HepG2 (cell line): Measurements from ENCODE around the gene CDH13. TPM values are rescaled to one million over a fixed set of nuclear protein-coding genes. Genes with fewer than 3 reads are reported as not detected.

ENCODE experiments used
- ATAC-seq: fragments of 200-7000 bp; cut with Tn5 transposase; 3 replicates; pipeline ENCODE4 v1.9.1; 2020; ENCODE audit warnings: mild to moderate bottlenecking, moderate library complexity
- BruUV-seq: library from RNA; stranded (reverse); fragments of 400-500 nt; replicated peaks from 2 replicates; lab custom pipeline; 2021; lab: Mats Ljungman, UMichigan
- CTCF ChIA-PET: fragments of 300-600 bp; formaldehyde crosslinking; extraction: SDS; loops from one replicate; lab custom pipeline; 2021; ENCODE audit warnings: low total read pairs, inconsistent platforms, low intra/inter-chr PET ratio; lab: Yijun Ruan, JAX
- POLR2A ChIA-PET: fragments of 350-600 bp; sonication (Branson Sonifier 250); formaldehyde crosslinking; loops from one replicate; lab custom pipeline; 2020; ENCODE audit warnings: antibody characterized with exemption, inconsistent platforms; lab: Yijun Ruan, JAX
- DNase-seq: peaks from one replicate; pipeline ENCODE4 v3.0.0-alpha.2; 2015; ENCODE audit warnings: low spot score
- FAIRE-seq: peaks from 3 replicates; lab custom pipeline; 2011; peaks lifted over from hg19 to GRCh38; lab: Jason Lieb, UNC
- H2AFZ ChIP-seq: one replicate; pipeline ENCODE4 v1.6.1; 2011; ENCODE audit warnings: low read length, inconsistent platforms
- H3K27ac ChIP-seq: fragments of 300-600 bp; 3 replicates; pipeline ENCODE4 v1.8.0; 2011; ENCODE audit warnings: mixed run types, mild to moderate bottlenecking, mixed read lengths, low read length, inconsistent platforms; ENCODE audit not compliant: insufficient read depth; ENCODE audit errors: extremely low read length
- H3K27me3 ChIP-seq, 2 experiments: fragments of 200-600 bp in 1 of 2; 2 replicates in 1 of 2; 3 replicates in 1 of 2; pipeline versions ENCODE4 v1.6.0 to v1.8.0; 2011; ENCODE audit warnings: low read length in 2 of 2, mild to moderate bottlenecking in 2 of 2, moderate library complexity in 2 of 2, inconsistent platforms in 1 of 2; ENCODE audit not compliant: insufficient read depth in 2 of 2, control insufficient read depth in 1 of 2
- H3K36me3 ChIP-seq, 2 experiments: fragments of 200-600 bp in 1 of 2; replicated peaks in 1 of 2; 2 replicates in 1 of 2; 3 replicates in 1 of 2; pipeline versions ENCODE4 v1.5.1 to v1.8.0; 2011; ENCODE audit warnings: low read length in 2 of 2, inconsistent platforms in 1 of 2; ENCODE audit not compliant: insufficient read depth in 2 of 2, control insufficient read depth in 1 of 2
- H3K4me1 ChIP-seq: 2 replicates; pipeline ENCODE4 v1.5.1; 2012; ENCODE audit warnings: low read length, inconsistent platforms; ENCODE audit not compliant: insufficient read depth
- H3K4me2 ChIP-seq: 2 replicates; pipeline ENCODE4 v1.6.0; 2011; ENCODE audit warnings: low read depth, low read length, inconsistent platforms
- H3K4me3 ChIP-seq, 3 experiments: fragments of 200-600 bp in 1 of 3; sonication (generic), shearing (Covaris generic) in 1 of 3; replicated peaks in 1 of 3; 2 replicates each; pipeline ENCODE4 v1.5.1; 2011 to 2016; ENCODE audit warnings: low read length in 3 of 3, inconsistent platforms in 2 of 3, low read depth in 2 of 3, mild to moderate bottlenecking in 2 of 3, control low read depth in 1 of 3, mixed read lengths in 1 of 3; ENCODE audit not compliant: insufficient read depth in 1 of 3
- H3K79me2 ChIP-seq: one replicate; pipeline ENCODE4 v1.6.1; 2011; ENCODE audit warnings: low read length, inconsistent platforms; ENCODE audit not compliant: insufficient read depth
- H3K9ac ChIP-seq: 2 replicates; pipeline ENCODE4 v1.6.0; 2011; ENCODE audit warnings: mild to moderate bottlenecking, low read depth, low read length, inconsistent platforms; ENCODE audit not compliant: insufficient read depth
- H3K9me3 ChIP-seq: 2 replicates; pipeline ENCODE4 v1.5.1; 2012; ENCODE audit warnings: mild to moderate bottlenecking, low read length
- H4K20me1 ChIP-seq: 2 replicates; pipeline ENCODE4 v1.6.0; 2011; ENCODE audit warnings: inconsistent platforms, mild to moderate bottlenecking, low read length, moderate library complexity; ENCODE audit not compliant: insufficient read depth
- DR1 ChIP-seq: sonication (generic); formaldehyde crosslinking; IDR thresholded peaks from 2 replicates; pipeline ENCODE4 v1.8.0; 2021; ENCODE audit warnings: mild to moderate bottlenecking, missing genetic modification reagents, inconsistent platforms
- KDM2A ChIP-seq: sonication (generic); formaldehyde crosslinking; IDR thresholded peaks from 2 replicates; pipeline ENCODE4 v1.4.0; 2020; ENCODE audit warnings: low read depth, missing genetic modification reagents, borderline replicate concordance
- TBX2 ChIP-seq: sonication (generic); formaldehyde crosslinking; IDR thresholded peaks from 2 replicates; pipeline ENCODE4 v1.5.0; 2020; ENCODE audit warnings: missing genetic modification reagents, mild to moderate bottlenecking, borderline replicate concordance
- ZNF839 ChIP-seq: sonication (generic); formaldehyde crosslinking; IDR thresholded peaks from 2 replicates; pipeline ENCODE4 v1.4.0; 2020; ENCODE audit warnings: missing genetic modification reagents, mild to moderate bottlenecking, borderline replicate concordance
- WGBS: methylation state at CpG from one replicate; pipeline ENCODE4 v1.1.6; 2017; ENCODE audit warnings: low lambda C conversion rate; 5-methylcytosine and 5-hydroxymethylcytosine counted together
- in situ Hi-C: cut with HindIII; loops from 2 replicates; pipeline ENCODE4 v1.10.0; 2017; ENCODE audit warnings: low pct_unique_long_range_greater_than_20kb; ENCODE audit not compliant: extremely low pct_ligation_motif_present
- intact Hi-C: fragments of 100-400 bp; cut with micrococcal nuclease; formaldehyde crosslinking; loops from one replicate; pipeline ENCODE4 v1.10.0; 2022; ENCODE audit not compliant: unreplicated experiment
- polyA plus RNA-seq, 8 experiments: library from polyadenylated mRNA; depleted of rRNA in 3 of 8; stranded (reverse) in 7 of 8; unstranded in 1 of 8; fragments of >200 nt; fragmentation: Illumina TruSeq in 4 of 8; extraction: Trizol in 4 of 8; gene quantifications; 2 replicates each; pipeline versions ENCODE4 v1.2.1 to v1.2.3, GENCODE V29; 2011 to 2016; ENCODE audit warnings: low read depth in 4 of 8, missing spikeins in 1 of 8, mixed read lengths in 1 of 8; ENCODE audit not compliant: insufficient read depth in 1 of 8
- total RNA-seq, 5 experiments: library from RNA; depleted of rRNA; stranded (reverse); fragments of >200 nt; fragmentation: Illumina TruSeq; extraction: Trizol; gene quantifications; 2 replicates each; pipeline ENCODE4 v1.2.3, GENCODE V29; 2016; ENCODE audit warnings: low read depth in 1 of 5
- TF ChIP-seq, protein P1 (sequence below): sonication (generic); formaldehyde crosslinking; IDR thresholded peaks from 2 replicates; pipeline ENCODE4 v1.4.0; 2020; ENCODE audit warnings: missing genetic modification reagents
- TF ChIP-seq, protein P2 (sequence below): sonication (generic); formaldehyde crosslinking; IDR thresholded peaks from 2 replicates; pipeline ENCODE4 v1.5.0; 2020; ENCODE audit warnings: missing genetic modification reagents, mild to moderate bottlenecking, borderline replicate concordance
- TF ChIP-seq, protein P3 (sequence below): IDR thresholded peaks from 2 replicates; pipeline ENCODE4 v1.6.1; 2012; ENCODE audit warnings: low read depth, low read length, improper control_type of control experiment
- TF ChIP-seq, protein P4 (sequence below): sonication (generic); formaldehyde crosslinking; IDR thresholded peaks from 2 replicates; pipeline ENCODE4 v1.4.0; 2020; ENCODE audit warnings: missing genetic modification reagents, borderline replicate concordance
- TF ChIP-seq, protein P5 (sequence below): sonication (generic); formaldehyde crosslinking; IDR thresholded peaks from 2 replicates; pipeline ENCODE4 v1.4.0; 2020; ENCODE audit warnings: missing genetic modification reagents, borderline replicate concordance
- TF ChIP-seq, protein P6 (sequence below): sonication (generic); formaldehyde crosslinking; IDR thresholded peaks from 2 replicates; pipeline ENCODE4 v1.5.0; 2020; ENCODE audit warnings: missing genetic modification reagents

Gene CDH13
- total and polyA plus RNA-seq, 2 of the 13 experiments (the other 11 are each of a cell fraction or from before 2014, with no cell fraction given) = not detected

DNA sequence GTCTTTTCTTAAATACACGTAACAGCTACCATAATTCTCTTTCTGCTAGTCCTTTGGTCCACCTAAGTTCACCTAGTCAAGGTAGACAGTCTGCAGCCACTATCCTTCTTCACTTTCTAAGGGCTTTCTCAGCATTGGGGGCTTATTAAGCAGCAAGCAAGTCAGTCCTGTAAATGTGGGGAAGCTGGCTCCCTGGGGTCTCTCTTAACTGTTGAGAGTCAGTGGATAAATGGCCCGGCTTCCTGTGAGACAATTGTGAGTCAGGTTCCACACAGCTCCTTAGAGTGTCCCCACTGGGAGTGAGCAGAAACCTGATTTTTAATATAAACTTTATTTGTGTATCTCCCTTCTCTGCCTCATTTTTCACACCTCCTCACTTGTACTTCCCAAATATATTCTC is 132.1 kb downstream of the CDH13 start:
- Histone ChIP-seq H3K9ac (no peak overlapping the region), H3K4me2 (no peak overlapping the region), H3K27ac (no peak overlapping the region), H3K9me3 (no peaks in the 10 kb centered on the region), H3K4me3 (no peak overlapping the region), H4K20me1 (no peaks in the 10 kb centered on the region), H3K79me2 (no peaks in the 10 kb centered on the region), H3K4me1 (no peaks in the 10 kb centered on the region), H2AFZ (no peak overlapping the region), H3K36me3 (no peaks in the 10 kb centered on the region), H3K27me3 (no peaks in the 10 kb centered on the region)
- ChIA-PET CTCF (no interaction called here), POLR2A (no interaction called here)
- in situ Hi-C loops = no loop called here
- ATAC-seq (no peak), FAIRE-seq (no peak), DNase-seq (no peak)
- BruUV-seq = no TSS peak
- 22% methylated on average over 2 of the region's 2 CpGs for WGBS
- intact Hi-C loops = no loop called here
- TF ChIP-seq, protein P1, sequence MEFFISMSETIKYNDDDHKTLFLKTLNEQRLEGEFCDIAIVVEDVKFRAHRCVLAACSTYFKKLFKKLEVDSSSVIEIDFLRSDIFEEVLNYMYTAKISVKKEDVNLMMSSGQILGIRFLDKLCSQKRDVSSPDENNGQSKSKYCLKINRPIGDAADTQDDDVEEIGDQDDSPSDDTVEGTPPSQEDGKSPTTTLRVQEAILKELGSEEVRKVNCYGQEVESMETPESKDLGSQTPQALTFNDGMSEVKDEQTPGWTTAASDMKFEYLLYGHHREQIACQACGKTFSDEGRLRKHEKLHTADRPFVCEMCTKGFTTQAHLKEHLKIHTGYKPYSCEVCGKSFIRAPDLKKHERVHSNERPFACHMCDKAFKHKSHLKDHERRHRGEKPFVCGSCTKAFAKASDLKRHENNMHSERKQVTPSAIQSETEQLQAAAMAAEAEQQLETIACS (CRISPR knock-in tag) = no peak
- TF ChIP-seq, protein P2, sequence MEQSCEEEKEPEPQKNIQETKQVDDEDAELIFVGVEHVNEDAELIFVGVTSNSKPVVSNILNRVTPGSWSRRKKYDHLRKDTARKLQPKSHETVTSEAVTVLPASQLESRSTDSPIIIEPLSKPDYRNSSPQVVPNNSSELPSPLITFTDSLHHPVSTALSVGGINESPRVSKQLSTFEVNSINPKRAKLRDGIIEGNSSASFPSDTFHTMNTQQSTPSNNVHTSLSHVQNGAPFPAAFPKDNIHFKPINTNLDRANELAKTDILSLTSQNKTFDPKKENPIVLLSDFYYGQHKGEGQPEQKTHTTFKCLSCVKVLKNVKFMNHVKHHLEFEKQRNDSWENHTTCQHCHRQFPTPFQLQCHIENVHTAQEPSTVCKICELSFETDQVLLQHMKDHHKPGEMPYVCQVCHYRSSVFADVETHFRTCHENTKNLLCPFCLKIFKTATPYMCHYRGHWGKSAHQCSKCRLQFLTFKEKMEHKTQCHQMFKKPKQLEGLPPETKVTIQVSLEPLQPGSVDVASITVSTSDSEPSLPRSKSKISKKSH (CRISPR knock-in tag) = no peak
- TF ChIP-seq, protein P3, sequence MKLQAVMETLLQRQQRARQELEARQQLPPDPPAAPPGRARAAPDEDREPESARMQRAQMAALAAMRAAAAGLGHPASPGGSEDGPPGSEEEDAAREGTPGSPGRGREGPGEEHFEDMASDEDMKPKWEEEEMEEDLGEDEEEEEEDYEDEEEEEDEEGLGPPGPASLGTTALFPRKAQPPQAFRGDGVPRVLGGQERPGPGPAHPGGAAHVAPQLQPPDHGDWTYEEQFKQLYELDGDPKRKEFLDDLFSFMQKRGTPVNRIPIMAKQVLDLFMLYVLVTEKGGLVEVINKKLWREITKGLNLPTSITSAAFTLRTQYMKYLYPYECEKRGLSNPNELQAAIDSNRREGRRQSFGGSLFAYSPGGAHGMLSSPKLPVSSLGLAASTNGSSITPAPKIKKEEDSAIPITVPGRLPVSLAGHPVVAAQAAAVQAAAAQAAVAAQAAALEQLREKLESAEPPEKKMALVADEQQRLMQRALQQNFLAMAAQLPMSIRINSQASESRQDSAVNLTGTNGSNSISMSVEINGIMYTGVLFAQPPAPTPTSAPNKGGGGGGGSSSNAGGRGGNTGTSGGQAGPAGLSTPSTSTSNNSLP = no peak
- TF ChIP-seq ZNF839 (no peak), KDM2A (CRISPR knock-in tag) (no peak), DR1 (CRISPR knock-in tag) (no peak), TBX2 (no peak)
- TF ChIP-seq, protein P4, sequence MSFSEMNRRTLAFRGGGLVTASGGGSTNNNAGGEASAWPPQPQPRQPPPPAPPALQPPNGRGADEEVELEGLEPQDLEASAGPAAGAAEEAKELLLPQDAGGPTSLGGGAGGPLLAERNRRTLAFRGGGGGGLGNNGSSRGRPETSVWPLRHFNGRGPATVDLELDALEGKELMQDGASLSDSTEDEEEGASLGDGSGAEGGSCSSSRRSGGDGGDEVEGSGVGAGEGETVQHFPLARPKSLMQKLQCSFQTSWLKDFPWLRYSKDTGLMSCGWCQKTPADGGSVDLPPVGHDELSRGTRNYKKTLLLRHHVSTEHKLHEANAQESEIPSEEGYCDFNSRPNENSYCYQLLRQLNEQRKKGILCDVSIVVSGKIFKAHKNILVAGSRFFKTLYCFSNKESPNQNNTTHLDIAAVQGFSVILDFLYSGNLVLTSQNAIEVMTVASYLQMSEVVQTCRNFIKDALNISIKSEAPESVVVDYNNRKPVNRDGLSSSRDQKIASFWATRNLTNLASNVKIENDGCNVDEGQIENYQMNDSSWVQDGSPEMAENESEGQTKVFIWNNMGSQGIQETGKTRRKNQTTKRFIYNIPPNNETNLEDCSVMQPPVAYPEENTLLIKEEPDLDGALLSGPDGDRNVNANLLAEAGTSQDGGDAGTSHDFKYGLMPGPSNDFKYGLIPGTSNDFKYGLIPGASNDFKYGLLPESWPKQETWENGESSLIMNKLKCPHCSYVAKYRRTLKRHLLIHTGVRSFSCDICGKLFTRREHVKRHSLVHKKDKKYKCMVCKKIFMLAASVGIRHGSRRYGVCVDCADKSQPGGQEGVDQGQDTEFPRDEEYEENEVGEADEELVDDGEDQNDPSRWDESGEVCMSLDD = no peak
- TF ChIP-seq, protein P5, sequence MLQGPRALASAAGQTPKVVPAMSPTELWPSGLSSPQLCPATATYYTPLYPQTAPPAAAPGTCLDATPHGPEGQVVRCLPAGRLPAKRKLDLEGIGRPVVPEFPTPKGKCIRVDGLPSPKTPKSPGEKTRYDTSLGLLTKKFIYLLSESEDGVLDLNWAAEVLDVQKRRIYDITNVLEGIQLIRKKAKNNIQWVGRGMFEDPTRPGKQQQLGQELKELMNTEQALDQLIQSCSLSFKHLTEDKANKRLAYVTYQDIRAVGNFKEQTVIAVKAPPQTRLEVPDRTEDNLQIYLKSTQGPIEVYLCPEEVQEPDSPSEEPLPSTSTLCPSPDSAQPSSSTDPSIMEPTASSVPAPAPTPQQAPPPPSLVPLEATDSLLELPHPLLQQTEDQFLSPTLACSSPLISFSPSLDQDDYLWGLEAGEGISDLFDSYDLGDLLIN (CRISPR knock-in tag) = no peak
- TF ChIP-seq, protein P6, sequence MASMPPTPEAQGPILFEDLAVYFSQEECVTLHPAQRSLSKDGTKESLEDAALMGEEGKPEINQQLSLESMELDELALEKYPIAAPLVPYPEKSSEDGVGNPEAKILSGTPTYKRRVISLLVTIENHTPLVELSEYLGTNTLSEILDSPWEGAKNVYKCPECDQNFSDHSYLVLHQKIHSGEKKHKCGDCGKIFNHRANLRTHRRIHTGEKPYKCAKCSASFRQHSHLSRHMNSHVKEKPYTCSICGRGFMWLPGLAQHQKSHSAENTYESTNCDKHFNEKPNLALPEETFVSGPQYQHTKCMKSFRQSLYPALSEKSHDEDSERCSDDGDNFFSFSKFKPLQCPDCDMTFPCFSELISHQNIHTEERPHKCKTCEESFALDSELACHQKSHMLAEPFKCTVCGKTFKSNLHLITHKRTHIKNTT = no peak
